ENCODE measurements around the gene MRPS2. TPM values are rescaled to one million over a fixed set of nuclear protein-coding genes. Genes with fewer than 3 reads are reported as not detected.
"Not testable (repeated sequence)": the region's sequence is repeated elsewhere in the genome, so short reads cannot be mapped to it uniquely, and the experiment has no call there.

Gene MRPS2
- total RNA-seq, 2 experiments from 2014 or later, result 42.2 to 42.7 TPM

- DNase-seq, result peak; percentile 68
- Mint-ChIP-seq H3K27me3 (no peaks in the 10 kb centered on the region), H3K4me3 (no peak overlapping the region), H3K27ac (no peak overlapping the region), H3K4me1 (ENCODE audit: low read depth) (peaks cover 17% of the 10 kb centered on the region), H3K9me3 (peaks cover 17% of the 10 kb centered on the region), H3K36me3 (peaks cover 32% of the 10 kb centered on the region)
- intact Hi-C loops (cut with micrococcal nuclease), result no loop called here
- ChIA-PET POLR2A (interaction anchor here (0.5 to 1.8 kb wide), 2 partner anchors 24 to 635 kb away, joined by 3 to 7 read pairs; no protein-coding TSS in a partner anchor), CTCF (interaction anchor here (0.6 to 1.6 kb wide), 11 partner anchors 11 to 96 kb away, joined by 3 to 5 read pairs (median 4); no protein-coding TSS in a partner anchor)
Measured at GRCh38 chr9:135504262-135505243, 4.1 kb downstream of the MRPS2 start.

DNA sequence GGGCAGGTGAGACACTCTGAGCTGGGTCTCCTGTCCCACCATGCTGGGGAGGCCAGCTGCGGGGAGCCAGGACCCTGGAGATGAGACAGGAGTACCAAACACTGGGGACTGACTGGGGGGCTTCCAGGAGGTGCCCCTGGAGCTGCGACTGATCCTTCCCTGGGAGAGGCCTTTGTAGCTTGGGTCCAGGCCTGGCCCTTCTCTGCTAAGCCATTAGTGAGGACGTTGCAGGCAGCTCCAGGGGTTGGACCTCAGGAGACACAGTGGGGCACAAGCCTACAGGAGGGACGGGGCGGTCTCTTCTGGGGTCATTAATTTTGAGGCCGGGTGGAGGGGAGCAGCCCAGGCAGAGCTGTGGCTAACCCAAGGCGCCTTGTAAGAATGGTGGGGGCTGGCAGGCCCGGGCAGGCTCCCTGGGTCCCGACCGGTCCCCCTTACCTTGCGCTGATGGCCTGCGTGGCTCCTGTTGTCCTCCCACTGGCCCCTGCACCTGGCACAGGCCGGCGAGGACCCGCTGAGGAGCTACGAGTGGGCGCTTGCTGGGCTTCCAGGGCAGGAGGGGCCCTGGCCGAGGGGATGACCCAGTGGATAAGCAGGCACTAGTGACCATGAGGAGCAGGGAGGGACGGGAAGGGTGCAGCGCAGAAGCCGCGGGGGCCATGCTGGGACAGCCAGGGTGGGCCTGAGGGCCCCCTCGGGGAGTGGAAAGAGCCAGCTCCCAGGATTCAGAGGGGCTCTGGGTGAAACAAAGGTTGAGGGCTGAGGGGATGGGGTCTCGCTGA, 5.1 kb downstream of the MRPS2 start:
- Mint-ChIP-seq H3K27me3 (no peaks in the 10 kb centered on the region), H3K36me3 (peaks cover 32% of the 10 kb centered on the region), H3K27ac (no peak overlapping the region), H3K4me1 (ENCODE audit: low read depth) (peaks cover 17% of the 10 kb centered on the region), H3K9me3 (peaks cover 17% of the 10 kb centered on the region), H3K4me3 (no peak overlapping the region)
- intact Hi-C loops (cut with micrococcal nuclease), result no loop called here
- ChIA-PET CTCF (interaction anchor here (1.0 to 1.6 kb wide), 4 partner anchors 15 to 32 kb away, joined by 3 to 5 read pairs (median 4); no protein-coding TSS in a partner anchor), POLR2A (interaction anchor here (1.8 kb wide), 1 partner anchor 25 kb away, joined by 7 read pairs; no protein-coding TSS in a partner anchor)
- no peak for DNase-seq

DNA sequence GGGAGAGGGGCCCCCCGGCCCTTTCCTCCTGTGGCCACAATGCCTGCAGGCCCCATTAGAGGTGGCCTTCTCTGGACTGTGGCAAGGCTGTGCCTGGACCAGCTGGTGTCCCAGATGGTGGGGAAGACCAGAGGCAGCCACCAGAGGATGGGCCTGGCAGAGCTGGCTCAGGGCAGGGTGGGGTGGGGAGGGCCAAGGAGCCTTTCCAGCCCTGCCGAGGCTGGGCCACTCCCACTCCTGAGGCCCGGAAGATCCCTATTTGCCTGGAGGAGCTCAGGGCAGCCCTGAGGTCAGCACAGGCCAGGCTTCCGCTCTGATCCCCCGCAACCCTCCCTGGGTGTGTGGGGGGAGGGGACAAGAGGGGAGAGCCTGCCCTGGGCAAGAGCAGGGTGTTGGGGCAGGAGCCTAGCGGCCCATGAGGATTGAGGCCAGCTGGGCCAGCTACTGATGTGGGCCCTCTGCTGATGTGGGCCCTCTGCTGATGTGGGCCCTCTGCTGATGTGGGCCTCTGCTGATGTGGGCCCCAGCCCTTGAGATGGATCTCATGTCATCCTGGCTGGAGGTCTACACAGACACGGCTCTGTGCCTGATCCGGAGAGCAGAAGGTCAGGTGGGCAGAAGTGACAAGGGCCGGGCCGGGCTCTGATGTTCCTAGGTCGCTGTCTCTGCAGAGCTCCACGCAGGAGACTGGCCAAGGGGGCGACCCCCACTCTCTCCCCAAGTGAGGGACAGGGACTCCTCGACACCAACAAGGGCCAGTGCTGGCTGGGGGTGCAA, 6.0 kb downstream of the MRPS2 start:
- intact Hi-C loops (cut with micrococcal nuclease), result no loop called here
- peaks cover 17% of the 10 kb centered on the region for H3K4me1 Mint-ChIP-seq (ENCODE audit: low read depth)
- peaks cover 17% of the 10 kb centered on the region for H3K9me3 Mint-ChIP-seq
- no peaks in the 10 kb centered on the region for H3K27me3 Mint-ChIP-seq
- H3K36me3 Mint-ChIP-seq, result peaks cover 32% of the 10 kb centered on the region
- no peak overlapping the region for H3K4me3 Mint-ChIP-seq
- POLR2A ChIA-PET, result interaction anchor here (1.8 kb wide), 1 partner anchor 26 kb away, joined by 7 read pairs; no protein-coding TSS in a partner anchor
- no peak for DNase-seq
- H3K27ac Mint-ChIP-seq, result no peak overlapping the region
- CTCF ChIA-PET, result no interaction called here

- no peak for DNase-seq
- peaks cover 26% of the 10 kb centered on the region for H3K36me3 Mint-ChIP-seq
- POLR2A ChIA-PET, result no interaction called here
- no peak overlapping the region for H3K27ac Mint-ChIP-seq
- H3K4me3 Mint-ChIP-seq, result no peak overlapping the region
- no peaks in the 10 kb centered on the region for H3K27me3 Mint-ChIP-seq
- intact Hi-C loops (cut with micrococcal nuclease), result no loop called here
- CTCF ChIA-PET, result no interaction called here
- peaks cover 12% of the 10 kb centered on the region for H3K4me1 Mint-ChIP-seq (ENCODE audit: low read depth)
- peaks cover 17% of the 10 kb centered on the region for H3K9me3 Mint-ChIP-seq
Measured at GRCh38 chr9:135507104-135508035, 6.9 kb downstream of the MRPS2 start.

DNA sequence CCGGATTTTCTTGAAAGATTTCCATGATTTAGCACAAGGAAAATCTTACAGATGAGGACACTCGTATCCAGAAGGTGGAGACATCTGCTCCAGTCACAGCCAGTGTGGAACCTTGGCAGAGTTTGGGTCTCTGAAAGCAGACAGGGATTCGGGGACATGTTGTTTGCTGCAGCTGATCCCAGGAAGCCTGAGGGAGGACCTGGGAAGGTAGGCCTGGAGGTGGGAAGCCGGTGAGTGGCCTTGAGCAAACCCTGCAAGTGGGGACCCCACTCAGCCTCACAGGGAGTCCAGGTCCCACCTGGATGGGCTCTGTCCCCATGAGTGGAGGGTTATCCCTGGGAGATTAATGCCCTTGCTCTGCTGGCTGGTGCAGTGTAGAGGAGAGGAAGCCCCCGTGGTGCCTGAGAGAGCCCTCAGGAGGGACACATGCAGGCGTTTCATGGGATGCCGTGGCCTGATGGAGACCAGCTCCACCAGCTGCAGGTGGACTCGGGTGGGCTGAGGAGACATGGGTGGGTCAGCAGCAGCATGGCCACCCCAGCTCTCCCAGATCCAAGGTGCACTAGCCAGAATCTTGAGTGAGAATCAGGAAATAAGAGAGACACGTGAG, 7.8 kb downstream of the MRPS2 start:
- intact Hi-C loops (cut with micrococcal nuclease), result no loop called here
- POLR2A ChIA-PET, result no interaction called here
- CTCF ChIA-PET, result no interaction called here
- no peak overlapping the region for H3K27ac Mint-ChIP-seq
- H3K4me1 Mint-ChIP-seq (ENCODE audit: low read depth), result peaks cover 8% of the 10 kb centered on the region
- H3K36me3 Mint-ChIP-seq, result peaks cover 18% of the 10 kb centered on the region
- no peak for DNase-seq
- H3K4me3 Mint-ChIP-seq, result no peak overlapping the region
- H3K27me3 Mint-ChIP-seq, result no peaks in the 10 kb centered on the region
- H3K9me3 Mint-ChIP-seq, result peaks cover 17% of the 10 kb centered on the region

- CTCF ChIA-PET, result no interaction called here
- Mint-ChIP-seq H3K27ac (no peak overlapping the region), H3K27me3 (no peaks in the 10 kb centered on the region), H3K9me3 (peaks cover 17% of the 10 kb centered on the region), H3K36me3 (peaks cover 9% of the 10 kb centered on the region), H3K4me3 (no peak overlapping the region), H3K4me1 (ENCODE audit: low read depth) (peaks cover 8% of the 10 kb centered on the region)
- POLR2A ChIA-PET, result no interaction called here
- DNase-seq, result no peak
- intact Hi-C loops (cut with micrococcal nuclease), result no loop called here
Measured at GRCh38 chr9:135509458-135509857, 9.0 kb downstream of the MRPS2 start.

- H3K27ac Mint-ChIP-seq, result no peak overlapping the region
- ChIA-PET CTCF (no interaction called here), POLR2A (no interaction called here)
- no peak for DNase-seq
- peaks cover 17% of the 10 kb centered on the region for H3K9me3 Mint-ChIP-seq
- H3K27me3 Mint-ChIP-seq, result no peaks in the 10 kb centered on the region
- H3K36me3 Mint-ChIP-seq, result peaks cover 2% of the 10 kb centered on the region
- peaks cover 5% of the 10 kb centered on the region for H3K4me1 Mint-ChIP-seq (ENCODE audit: low read depth)
- intact Hi-C loops (cut with micrococcal nuclease), result no loop called here
- H3K4me3 Mint-ChIP-seq, result no peak overlapping the region
Measured at GRCh38 chr9:135512241-135512603, 11.7 kb downstream of the MRPS2 start.

DNA sequence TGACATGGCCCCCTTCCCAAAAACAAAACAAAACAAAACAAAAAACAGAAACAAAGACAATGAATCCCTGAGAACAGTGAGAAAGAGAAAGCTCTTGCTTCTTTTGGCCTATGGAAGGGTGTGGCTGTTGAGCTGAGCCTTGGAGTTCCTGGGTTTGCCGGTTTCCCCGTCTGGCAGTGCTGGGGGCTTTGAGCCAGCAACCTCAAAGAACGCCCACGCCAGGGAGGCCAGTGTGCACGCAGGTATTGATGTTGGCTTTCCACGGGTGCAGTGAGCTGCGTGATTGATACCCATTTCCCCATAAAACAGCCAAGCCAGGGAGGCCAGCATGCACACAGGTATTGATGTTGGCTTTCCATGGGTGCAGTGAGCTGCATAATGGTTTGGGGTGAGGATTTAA, 12.4 kb downstream of the MRPS2 start:
- ChIA-PET CTCF (no interaction called here), POLR2A (no interaction called here)
- Mint-ChIP-seq H3K4me3 (no peak overlapping the region), H3K9me3 (peaks cover 15% of the 10 kb centered on the region), H3K27me3 (peaks cover 1% of the 10 kb centered on the region), H3K4me1 (ENCODE audit: low read depth) (peaks cover 5% of the 10 kb centered on the region), H3K27ac (no peak overlapping the region), H3K36me3 (peaks cover 2% of the 10 kb centered on the region)
- peak; percentile 3 for DNase-seq
- intact Hi-C loops (cut with micrococcal nuclease), result no loop called here

- intact Hi-C loops (cut with micrococcal nuclease), result no loop called here
- DNase-seq, result peak; percentile 4
- no peak overlapping the region for H3K27ac Mint-ChIP-seq
- peaks cover 5% of the 10 kb centered on the region for H3K4me1 Mint-ChIP-seq (ENCODE audit: low read depth)
- H3K27me3 Mint-ChIP-seq, result peaks cover 1% of the 10 kb centered on the region
- CTCF ChIA-PET, result no interaction called here
- POLR2A ChIA-PET, result no interaction called here
- peaks cover 2% of the 10 kb centered on the region for H3K36me3 Mint-ChIP-seq
- no peak overlapping the region for H3K4me3 Mint-ChIP-seq
- peaks cover 12% of the 10 kb centered on the region for H3K9me3 Mint-ChIP-seq
Measured at GRCh38 chr9:135513351-135513846, 12.9 kb downstream of the MRPS2 start.

GRCh38 chr9:135513906-135514305, 13.4 kb downstream of the MRPS2 start:
- CTCF ChIA-PET; POLR2A ChIA-PET; DNase-seq; H3K9me3 Mint-ChIP-seq; H3K36me3 Mint-ChIP-seq; intact Hi-C loops (cut with micrococcal nuclease); H3K27ac Mint-ChIP-seq; H3K4me3 Mint-ChIP-seq; H3K4me1 Mint-ChIP-seq (ENCODE audit: low read depth); H3K27me3 Mint-ChIP-seq: not testable (repeated sequence)

Measured in activated CD4-positive, alpha-beta memory T cell treated with anti-CD3 and anti-CD28 coated beads for 36 hours (primary cell).